ENCODE data around the gene PAX2. TPM values are rescaled to one million over a fixed set of nuclear protein-coding genes. Genes with fewer than 3 reads are reported as not detected.

The PAX2 gene
- total RNA-seq, 5 donors from 2014 or later (not counting 1 experiment from before 2014, with no cell fraction given), result not detected

DNA sequence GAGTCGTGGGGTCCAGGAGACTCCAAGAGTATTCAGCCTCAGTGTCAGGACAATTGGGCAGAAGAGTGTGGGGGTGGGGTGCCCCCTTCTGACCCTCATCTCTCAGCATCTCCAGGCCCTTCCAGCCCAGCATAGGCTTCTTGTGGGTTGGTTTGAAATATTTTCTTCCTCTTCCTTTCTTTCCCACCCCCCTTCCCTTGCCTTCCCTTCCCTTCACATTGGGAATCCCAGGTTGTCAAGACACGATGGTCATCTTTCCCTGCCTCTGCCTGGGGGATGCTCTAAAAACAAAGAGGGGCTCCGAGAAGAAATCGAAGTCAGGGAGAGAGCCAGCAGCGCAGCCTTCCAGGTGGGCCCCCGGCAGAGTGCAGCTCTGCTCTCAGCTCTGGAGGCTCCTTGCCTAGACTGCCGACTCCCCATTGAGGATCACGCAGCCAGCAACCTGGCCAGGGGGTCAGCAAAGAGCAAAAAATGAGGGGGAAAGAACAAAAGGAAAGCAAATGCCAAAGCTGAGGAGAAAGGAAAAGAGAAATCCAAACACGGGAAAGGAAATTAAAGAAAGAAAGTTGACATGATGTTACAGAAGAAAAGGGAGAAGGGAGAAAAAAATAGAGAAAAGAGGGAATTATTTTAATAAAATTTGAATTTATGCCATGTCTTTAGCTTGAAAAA lies 1.5 kb downstream of the PAX2 start:
- Histone ChIP-seq H3K4me1 (ENCODE audit: control insufficient read depth in 1 of 2, extremely low read depth in 1 of 2, insufficient read depth in 2 of 2, low read length in 2 of 2) (peaks cover 2 to 46% of the 10 kb centered on the region in 2 experiments), H3K9me3 (no peaks in the 10 kb centered on the region), H3K4me3 (ENCODE audit: control insufficient read depth in 1 of 2, extremely low read depth in 1 of 2, low read length in 1 of 2) (no peak overlapping the region), H3K36me3 (ENCODE audit: control insufficient read depth in 2 of 2, extremely low read depth in 1 of 2, insufficient read depth in 1 of 2, low read length in 1 of 2) (no peaks in the 10 kb centered on the region), H3K27ac (ENCODE audit: low read length) (no peak overlapping the region), H3K27me3 (replicated peaks in 1 of 2; ENCODE audit: control insufficient read depth in 2 of 2, extremely low read depth in 1 of 2, insufficient read depth in 2 of 2, low read length in 1 of 2) (peaks cover 10 to 93% of the 10 kb centered on the region in 2 experiments)
- no peak for DNase-seq
- no peak for ATAC-seq (replicated peaks in 1 of 4)
- ChIA-PET POLR2A (no interaction called here), CTCF (interaction anchor here in 1 of 2 donors (0.6 kb wide), 1 partner anchor 185 kb away, joined by 3 read pairs; no protein-coding TSS in a partner anchor)
- Mint-ChIP-seq H3K4me1 (peaks cover 39 to 52% (median 52%) of the 10 kb centered on the region in 3 donors), H3K4me3 (peak overlapping the region; percentile 48 to 65 (median 58)), H3K27ac (no peak overlapping the region), H3K27me3 (peaks cover 64 to 85% of the 10 kb centered on the region in 2 donors), H3K9me3 (no peaks in the 10 kb centered on the region), H3K36me3 (no peaks in the 10 kb centered on the region)
- WGBS (ENCODE audit: insufficient coverage), result 7% methylated on average over 6 of the region's 9 CpGs

GRCh38 chr10:100747456-100748230 lies 2.3 kb downstream of the PAX2 start:
- DNase-seq (no peak), ATAC-seq (replicated peaks in 1 of 4) (no peak)
- Histone ChIP-seq H3K4me3 (ENCODE audit: control insufficient read depth in 1 of 2, extremely low read depth in 1 of 2, low read length in 1 of 2) (no peak overlapping the region), H3K27ac (ENCODE audit: low read length) (no peak overlapping the region), H3K36me3 (ENCODE audit: control insufficient read depth in 2 of 2, extremely low read depth in 1 of 2, insufficient read depth in 1 of 2, low read length in 1 of 2) (no peaks in the 10 kb centered on the region), H3K27me3 (replicated peaks in 1 of 2; ENCODE audit: control insufficient read depth in 2 of 2, extremely low read depth in 1 of 2, insufficient read depth in 2 of 2, low read length in 1 of 2) (peaks cover 13 to 93% of the 10 kb centered on the region in 2 experiments), H3K9me3 (no peaks in the 10 kb centered on the region), H3K4me1 (ENCODE audit: control insufficient read depth in 1 of 2, extremely low read depth in 1 of 2, insufficient read depth in 2 of 2, low read length in 2 of 2) (peaks cover 2 to 46% of the 10 kb centered on the region in 2 experiments)
- CTCF ChIA-PET, result interaction anchor here (0.5 to 0.6 kb wide), 2 partner anchors 185 to 266 kb away, joined by 3 to 6 read pairs; no protein-coding TSS in a partner anchor
- POLR2A ChIA-PET, result no interaction called here
- no peaks in the 10 kb centered on the region for H3K36me3 Mint-ChIP-seq
- no peak overlapping the region for H3K27ac Mint-ChIP-seq
- no peaks in the 10 kb centered on the region for H3K9me3 Mint-ChIP-seq
- H3K4me1 Mint-ChIP-seq, result peaks cover 39 to 50% (median 47%) of the 10 kb centered on the region in 3 donors
- peaks cover 67 to 85% of the 10 kb centered on the region in 2 donors for H3K27me3 Mint-ChIP-seq
- WGBS (ENCODE audit: insufficient coverage), result 3% methylated on average over 49 of the region's 57 CpGs
- peak overlapping the region in 2 of 3 donors; percentile 46 to 65 for H3K4me3 Mint-ChIP-seq

DNA sequence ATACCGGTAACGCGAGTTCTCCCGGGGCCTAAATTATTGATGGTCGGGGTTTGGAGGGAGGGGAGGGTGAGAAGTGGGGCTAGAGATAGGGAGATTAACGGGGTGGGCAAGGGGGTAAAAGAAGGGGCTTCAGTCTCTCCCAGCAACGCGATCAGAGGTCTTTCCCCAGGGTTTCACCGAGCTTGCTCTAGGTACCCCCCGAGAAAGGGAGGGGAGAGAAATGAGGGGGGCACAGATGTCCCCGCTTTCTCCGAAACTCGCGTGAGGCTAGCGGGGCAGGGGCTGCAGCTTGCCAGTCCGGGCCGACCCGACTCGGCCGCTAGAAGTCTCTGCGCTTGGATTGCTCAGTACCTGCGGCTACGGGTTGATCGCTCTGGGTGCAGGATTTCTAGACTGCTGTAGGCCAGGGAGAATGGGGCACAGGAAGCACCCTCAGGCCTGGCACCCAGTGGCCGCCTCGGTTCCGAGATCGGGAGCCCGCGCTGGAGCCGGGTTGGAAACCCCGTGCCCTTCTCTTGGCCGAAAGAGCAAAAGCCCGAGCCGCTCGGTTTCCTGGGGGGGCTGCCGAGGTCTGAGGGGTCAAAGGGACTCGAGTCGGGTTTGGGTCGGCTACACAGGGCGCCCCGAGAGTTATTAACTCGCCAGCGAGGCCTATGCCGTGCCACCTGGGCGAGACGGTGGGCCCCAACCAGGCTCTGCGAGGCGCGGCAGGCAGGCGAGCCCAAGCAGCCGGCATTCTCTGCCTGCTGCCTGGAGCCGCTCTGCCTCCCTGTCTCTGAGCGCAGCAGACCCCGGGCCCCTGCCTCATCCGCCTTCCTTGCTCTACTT lies 3.1 kb downstream of the PAX2 start:
- ATAC-seq (replicated peaks in 1 of 4) (no peak), DNase-seq (no peak)
- H3K27ac Mint-ChIP-seq, result no peak overlapping the region
- ChIA-PET POLR2A (no interaction called here), CTCF (no interaction called here)
- peaks cover 65 to 85% of the 10 kb centered on the region in 2 donors for H3K27me3 Mint-ChIP-seq
- no peaks in the 10 kb centered on the region for H3K36me3 Mint-ChIP-seq
- H3K27me3 ChIP-seq (replicated peaks in 1 of 2; ENCODE audit: control insufficient read depth in 2 of 2, extremely low read depth in 1 of 2, insufficient read depth in 2 of 2, low read length in 1 of 2), result peaks cover 11 to 91% of the 10 kb centered on the region in 2 experiments
- H3K4me3 Mint-ChIP-seq, result peak overlapping the region in 2 of 3 donors; percentile 39 to 65
- peaks cover 2 to 44% of the 10 kb centered on the region in 2 experiments for H3K4me1 ChIP-seq (ENCODE audit: control insufficient read depth in 1 of 2, extremely low read depth in 1 of 2, insufficient read depth in 2 of 2, low read length in 2 of 2)
- H3K4me3 ChIP-seq (ENCODE audit: control insufficient read depth in 1 of 2, extremely low read depth in 1 of 2, low read length in 1 of 2), result no peak overlapping the region
- no peak overlapping the region for H3K27ac ChIP-seq (ENCODE audit: low read length)
- peaks cover 37 to 44% (median 42%) of the 10 kb centered on the region in 3 donors for H3K4me1 Mint-ChIP-seq
- H3K9me3 ChIP-seq, result no peaks in the 10 kb centered on the region
- no peaks in the 10 kb centered on the region for H3K36me3 ChIP-seq (ENCODE audit: control insufficient read depth in 2 of 2, extremely low read depth in 1 of 2, insufficient read depth in 1 of 2, low read length in 1 of 2)
- H3K9me3 Mint-ChIP-seq, result no peaks in the 10 kb centered on the region
- 5% methylated on average over 48 of the region's 56 CpGs for WGBS (ENCODE audit: insufficient coverage)

GRCh38 chr10:100749059-100749308 lies 3.6 kb downstream of the PAX2 start:
- Histone ChIP-seq H3K4me1 (ENCODE audit: control insufficient read depth in 1 of 2, extremely low read depth in 1 of 2, insufficient read depth in 2 of 2, low read length in 2 of 2) (peaks cover 2 to 39% of the 10 kb centered on the region in 2 experiments), H3K4me3 (ENCODE audit: control insufficient read depth in 1 of 2, extremely low read depth in 1 of 2, low read length in 1 of 2) (no peak overlapping the region), H3K36me3 (ENCODE audit: control insufficient read depth in 2 of 2, extremely low read depth in 1 of 2, insufficient read depth in 1 of 2, low read length in 1 of 2) (no peaks in the 10 kb centered on the region), H3K27ac (ENCODE audit: low read length) (no peak overlapping the region), H3K27me3 (replicated peaks in 1 of 2; ENCODE audit: control insufficient read depth in 2 of 2, extremely low read depth in 1 of 2, insufficient read depth in 2 of 2, low read length in 1 of 2) (peaks cover 11 to 86% of the 10 kb centered on the region in 2 experiments), H3K9me3 (no peaks in the 10 kb centered on the region)
- Mint-ChIP-seq H3K27ac (no peak overlapping the region), H3K9me3 (no peaks in the 10 kb centered on the region), H3K4me1 (peaks cover 31 to 39% (median 36%) of the 10 kb centered on the region in 3 donors), H3K27me3 (peaks cover 65 to 85% of the 10 kb centered on the region in 2 donors), H3K4me3 (peak overlapping the region; percentile 21 to 65 (median 25)), H3K36me3 (no peaks in the 10 kb centered on the region)
- DNase-seq (no peak), ATAC-seq (replicated peaks in 1 of 4) (no peak)
- 7% methylated on average over 6 of the region's 8 CpGs for WGBS (ENCODE audit: insufficient coverage)
- CTCF ChIA-PET, result interaction anchor here in 1 of 2 donors (0.5 kb wide), 1 partner anchor 181 kb away, joined by 3 read pairs; no protein-coding TSS in a partner anchor
- POLR2A ChIA-PET, result no interaction called here

DNA sequence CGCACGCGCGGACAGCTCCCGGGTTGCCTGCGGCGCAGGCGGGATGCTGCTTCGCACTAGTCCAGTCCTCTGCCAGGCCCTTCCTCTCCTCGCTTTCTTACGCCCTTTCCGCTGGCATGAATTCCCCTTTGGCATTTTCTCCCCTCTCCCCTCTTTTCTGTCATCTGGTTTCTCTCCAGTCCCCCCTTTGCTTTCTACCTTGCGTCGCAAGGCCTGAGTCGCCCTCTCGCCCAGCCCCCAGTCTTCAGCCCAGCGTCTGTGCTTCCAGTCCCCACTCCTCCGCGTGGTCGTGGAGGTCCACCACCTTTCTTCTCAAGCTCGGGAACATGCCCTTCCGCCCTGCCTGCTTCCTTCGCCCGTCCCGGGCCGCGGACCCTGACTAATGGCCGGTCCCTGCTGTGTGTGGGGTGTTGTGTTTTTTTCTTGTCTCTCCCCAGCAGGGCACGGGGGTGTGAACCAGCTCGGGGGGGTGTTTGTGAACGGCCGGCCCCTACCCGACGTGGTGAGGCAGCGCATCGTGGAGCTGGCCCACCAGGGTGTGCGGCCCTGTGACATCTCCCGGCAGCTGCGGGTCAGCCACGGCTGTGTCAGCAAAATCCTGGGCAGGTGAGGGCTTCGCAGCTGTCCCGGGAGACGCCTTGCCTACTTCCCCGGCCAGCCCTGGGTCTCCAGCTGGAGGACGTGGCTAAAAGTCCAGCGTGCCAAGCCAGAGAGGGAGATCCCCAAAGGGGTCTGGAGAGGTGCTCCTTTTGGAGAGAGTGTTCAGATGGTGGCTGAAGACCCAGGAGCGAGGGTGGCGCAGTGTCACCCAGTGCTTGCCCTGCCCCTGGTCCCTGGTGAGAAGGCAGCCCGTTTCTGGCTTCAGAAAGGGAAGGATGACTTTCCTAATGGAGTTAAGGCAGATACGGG lies 4.2 kb downstream of the PAX2 start:
- Mint-ChIP-seq H3K27me3 (peaks cover 65 to 86% of the 10 kb centered on the region in 2 donors), H3K4me1 (peaks cover 26 to 34% (median 30%) of the 10 kb centered on the region in 3 donors), H3K4me3 (peak overlapping the region; percentile 21 to 65 (median 25)), H3K36me3 (no peaks in the 10 kb centered on the region), H3K27ac (peak overlapping the region in 1 of 2 donors; percentile 23), H3K9me3 (no peaks in the 10 kb centered on the region)
- ATAC-seq (replicated peaks in 1 of 4), result no peak
- DNase-seq, result no peak
- POLR2A ChIA-PET, result no interaction called here
- 9% methylated on average over 43 of the region's 50 CpGs for WGBS (ENCODE audit: insufficient coverage)
- Histone ChIP-seq H3K4me1 (ENCODE audit: control insufficient read depth in 1 of 2, extremely low read depth in 1 of 2, insufficient read depth in 2 of 2, low read length in 2 of 2) (peaks cover 2 to 33% of the 10 kb centered on the region in 2 experiments), H3K36me3 (ENCODE audit: control insufficient read depth in 2 of 2, extremely low read depth in 1 of 2, insufficient read depth in 1 of 2, low read length in 1 of 2) (no peaks in the 10 kb centered on the region), H3K9me3 (no peaks in the 10 kb centered on the region), H3K27ac (ENCODE audit: low read length) (no peak overlapping the region), H3K4me3 (ENCODE audit: control insufficient read depth in 1 of 2, extremely low read depth in 1 of 2, low read length in 1 of 2) (no peak overlapping the region), H3K27me3 (replicated peaks in 1 of 2; ENCODE audit: control insufficient read depth in 2 of 2, extremely low read depth in 1 of 2, insufficient read depth in 2 of 2, low read length in 1 of 2) (peaks cover 11 to 80% of the 10 kb centered on the region in 2 experiments)
- CTCF ChIA-PET, result interaction anchor here in 1 of 2 donors (0.5 kb wide), 1 partner anchor 182 kb away, joined by 3 read pairs; no protein-coding TSS in a partner anchor
